H9 (cell line): ENCODE results near the gene SSBP3. TPM values are rescaled to one million over a fixed set of nuclear protein-coding genes. Genes with fewer than 3 reads are reported as not detected.

Experiments
- DNase-seq: peaks from one replicate; pipeline ENCODE4 v3.0.0-alpha.2; 2017
- H2AFZ ChIP-seq: one replicate; pipeline ENCODE4 v1.6.1; 2013; ENCODE audit warnings: mild to moderate bottlenecking, low read length, control low read depth, moderate library complexity
- H2AK5ac ChIP-seq: 2 replicates; pipeline ENCODE4 v1.6.1; 2013; ENCODE audit warnings: low read length, control low read depth, mixed read lengths; ENCODE audit not compliant: insufficient read length
- H2BK120ac ChIP-seq: one replicate; pipeline ENCODE4 v1.6.1; 2013; ENCODE audit warnings: low read depth, mild to moderate bottlenecking, low read length, control low read depth, inconsistent platforms; ENCODE audit not compliant: poor library complexity, severe bottlenecking
- H2BK12ac ChIP-seq: 2 replicates; pipeline ENCODE4 v1.6.1; 2013; ENCODE audit warnings: low read length, control low read depth, mixed read lengths, low read depth; ENCODE audit not compliant: insufficient read length
- H2BK15ac ChIP-seq: 2 replicates; pipeline ENCODE4 v1.6.1; 2013; ENCODE audit warnings: low read depth, low read length, control low read depth
- H2BK20ac ChIP-seq: one replicate; pipeline ENCODE4 v1.6.1; 2013; ENCODE audit warnings: low read depth, mild to moderate bottlenecking, low read length, control low read depth, inconsistent platforms; ENCODE audit not compliant: poor library complexity, severe bottlenecking
- H2BK5ac ChIP-seq: 2 replicates; pipeline ENCODE4 v1.6.1; 2013; ENCODE audit warnings: low read length, control low read depth, mixed read lengths; ENCODE audit not compliant: insufficient read length
- H3K14ac ChIP-seq: 2 replicates; pipeline ENCODE4 v1.6.1; 2013; ENCODE audit warnings: low read length, control low read depth; ENCODE audit not compliant: insufficient read depth
- H3K18ac ChIP-seq: 2 replicates; pipeline ENCODE4 v1.6.1; 2013; ENCODE audit warnings: low read depth, mild to moderate bottlenecking, mixed read lengths, low read length, control low read depth; ENCODE audit not compliant: insufficient read length
- H3K23ac ChIP-seq: 2 replicates; pipeline ENCODE4 v1.6.1; 2013; ENCODE audit warnings: low read length, control low read depth, mixed read lengths, low read depth; ENCODE audit not compliant: insufficient read length
- H3K23me2 ChIP-seq: 2 replicates; pipeline ENCODE4 v1.6.1; 2013; ENCODE audit warnings: low read depth, mild to moderate bottlenecking, mixed read lengths, low read length, control low read depth; ENCODE audit not compliant: insufficient read length, poor library complexity, severe bottlenecking
- H3K27ac ChIP-seq: 2 replicates; pipeline ENCODE4 v1.5.1; 2013; ENCODE audit warnings: low read length, control low read depth, mixed read lengths, low read depth; ENCODE audit not compliant: insufficient read length
- H3K27me3 ChIP-seq: 2 replicates; pipeline ENCODE4 v1.6.1; 2013; ENCODE audit warnings: low read length, control low read depth, inconsistent platforms; ENCODE audit not compliant: insufficient read depth
- H3K4ac ChIP-seq: 2 replicates; pipeline ENCODE4 v1.6.1; 2013; ENCODE audit warnings: low read depth, mild to moderate bottlenecking, control low read depth, inconsistent platforms, low read length, moderate library complexity
- H3K4me1 ChIP-seq: 2 replicates; pipeline ENCODE4 v1.6.1; 2013; ENCODE audit warnings: low read length, control low read depth, inconsistent platforms; ENCODE audit not compliant: insufficient read depth
- H3K4me2 ChIP-seq: 2 replicates; pipeline ENCODE4 v1.6.1; 2013; ENCODE audit warnings: low read length, control low read depth, mixed read lengths; ENCODE audit not compliant: insufficient read length, insufficient read depth
- H3K56ac ChIP-seq: 2 replicates; pipeline ENCODE4 v1.6.1; 2013; ENCODE audit warnings: low read depth, mild to moderate bottlenecking, mixed read lengths, low read length, control low read depth; ENCODE audit not compliant: insufficient read length
- H3K79me1 ChIP-seq: 2 replicates; pipeline ENCODE4 v1.6.1; 2013; ENCODE audit warnings: low read depth, mild to moderate bottlenecking, moderate library complexity, low read length, control low read depth, inconsistent platforms; ENCODE audit not compliant: insufficient read depth, poor library complexity, severe bottlenecking
- H3K79me2 ChIP-seq: 2 replicates; pipeline ENCODE4 v1.6.1; 2013; ENCODE audit warnings: low read length, control low read depth, inconsistent platforms; ENCODE audit not compliant: insufficient read depth
- H3K9ac ChIP-seq: 2 replicates; pipeline ENCODE4 v1.6.1; 2013; ENCODE audit warnings: low read length, control low read depth, mixed read lengths; ENCODE audit not compliant: insufficient read length; ENCODE audit errors: extremely low read depth
- H3K9me3 ChIP-seq: one replicate; pipeline ENCODE4 v1.6.1; 2013; ENCODE audit warnings: low read depth, low read length, inconsistent platforms; ENCODE audit not compliant: control insufficient read depth
- H3T11ph ChIP-seq: one replicate; pipeline ENCODE4 v1.6.1; 2013; ENCODE audit warnings: mild to moderate bottlenecking, low read length, control low read depth, inconsistent platforms
- H4K20me1 ChIP-seq: one replicate; pipeline ENCODE4 v1.6.1; 2013; ENCODE audit not compliant: control insufficient read depth, insufficient read length, insufficient read depth
- H4K5ac ChIP-seq: 2 replicates; pipeline ENCODE4 v1.6.1; 2013; ENCODE audit warnings: low read depth, mild to moderate bottlenecking, mixed read lengths, low read length, control low read depth; ENCODE audit not compliant: insufficient read length
- H4K8ac ChIP-seq: replicated peaks from 2 replicates; pipeline ENCODE4 v1.6.1; 2013; ENCODE audit warnings: low read length, control low read depth, mixed read lengths, low read depth; ENCODE audit not compliant: insufficient read length
- H4K91ac ChIP-seq: 2 replicates; pipeline ENCODE4 v1.6.1; 2013; ENCODE audit warnings: low read depth, mild to moderate bottlenecking, moderate library complexity, mixed read lengths, low read length, control low read depth; ENCODE audit not compliant: insufficient read length
- H3K27ac Mint-ChIP-seq, 3 experiments: 2 replicates in 2 of 3; 3 replicates in 1 of 3; pipeline ENCODE4 v1.8.0; 2020 to 2021; ENCODE audit warnings: mixed read lengths in 3 of 3, mild to moderate bottlenecking in 1 of 3, moderate library complexity in 1 of 3
- H3K27me3 Mint-ChIP-seq: 2 replicates; pipeline ENCODE4 v1.8.0; 2021; ENCODE audit warnings: low read depth, mild to moderate bottlenecking, moderate library complexity, mixed read lengths
- H3K36me3 Mint-ChIP-seq, 3 experiments: 2 replicates in 2 of 3; 3 replicates in 1 of 3; pipeline ENCODE4 v1.8.0; 2020 to 2021; ENCODE audit warnings: low read depth in 3 of 3, mixed read lengths in 3 of 3; ENCODE audit not compliant: insufficient read depth in 1 of 3
- H3K4me1 Mint-ChIP-seq, 2 experiments: 2 replicates each; pipeline ENCODE4 v1.8.0; 2020; ENCODE audit warnings: mixed read lengths in 2 of 2
- H3K4me3 Mint-ChIP-seq, 2 experiments: 2 replicates in 1 of 2; 3 replicates in 1 of 2; pipeline ENCODE4 v1.8.0; 2020 to 2021; ENCODE audit warnings: mild to moderate bottlenecking in 2 of 2, mixed read lengths in 2 of 2, moderate library complexity in 1 of 2
- H3K9me3 Mint-ChIP-seq, 2 experiments: 2 replicates in 1 of 2; 3 replicates in 1 of 2; pipeline ENCODE4 v1.8.0; 2020; ENCODE audit warnings: mild to moderate bottlenecking in 2 of 2, mixed read lengths in 2 of 2, moderate library complexity in 1 of 2
- CTCF ChIP-seq: fragments of 200-600 bp; sonication (generic); conservative IDR thresholded peaks from 3 replicates; pipeline ENCODE4 v1.8.0; 2021; ENCODE audit warnings: antibody characterized with exemption, mild to moderate bottlenecking
- WGBS: extraction: QIAGEN DNeasy Blood & Tissue Kit; methylation state at CpG from one replicate; pipeline ENCODE4 v1.1.7; 2013; ENCODE audit warnings: missing lambda C conversion rate, low lambda C conversion rate, mixed read lengths; ENCODE audit not compliant: insufficient read length; ENCODE audit errors: extremely low coverage; 5-methylcytosine and 5-hydroxymethylcytosine counted together
- total RNA-seq: library from RNA; stranded (reverse); gene quantifications from 2 replicates; pipeline ENCODE4 v1.2.1, GENCODE V29; 2021

The SSBP3 gene
- total RNA-seq, 1 experiment from 2014 or later = 126 TPM

GRCh38 chr1:54314696-54315095, 91.5 kb downstream of the SSBP3 start:
- Histone ChIP-seq H2BK12ac (no peak overlapping the region), H3K18ac (no peak overlapping the region), H3K23me2 (no peaks in the 10 kb centered on the region), H3K27me3 (no peaks in the 10 kb centered on the region), H4K20me1 (no peaks in the 10 kb centered on the region), H3K79me1 (peaks cover 11% of the 10 kb centered on the region), H3K79me2 (peaks cover 12% of the 10 kb centered on the region; the same call in 1 of the 2 replicates), H3K56ac (no peak overlapping the region), H2BK15ac (no peak overlapping the region), H3K27ac (no peak overlapping the region), H3K9ac (peak overlapping the region; percentile 29), H3K4ac (no peak overlapping the region), H2BK20ac (no peak overlapping the region), H2AFZ (no peak overlapping the region), H3K4me2 (no peak overlapping the region), H4K91ac (no peak overlapping the region), H3K9me3 (no peaks in the 10 kb centered on the region), H2AK5ac (no peak overlapping the region), H4K8ac (no peak overlapping the region), H3T11ph (no peak overlapping the region), H2BK5ac (no peak overlapping the region), H3K14ac (no peak overlapping the region; the same call in 1 of the 2 replicates), H3K4me1 (peaks cover 24% of the 10 kb centered on the region), H3K23ac (no peak overlapping the region), H4K5ac (no peak overlapping the region), H2BK120ac (no peak overlapping the region)
- peaks cover 4 to 6% (median 5%) of the 10 kb centered on the region in 3 experiments; a peak in 6 of 7 replicates for H3K36me3 Mint-ChIP-seq
- H3K9me3 Mint-ChIP-seq = no peaks in the 10 kb centered on the region; a peak in 1 of 5 replicates
- H3K4me1 Mint-ChIP-seq = peaks cover 66 to 71% of the 10 kb centered on the region in 2 experiments
- no peak for TF ChIP-seq CTCF
- DNase-seq = no peak
- WGBS = no CpG with 5 or more reads among the region's 6 CpGs
- peak overlapping the region; percentile 36 to 73 (median 62); a peak in 5 of 7 replicates for H3K27ac Mint-ChIP-seq
- peaks cover 3% of the 10 kb centered on the region; the same call in 1 of the 2 replicates for H3K27me3 Mint-ChIP-seq
- H3K4me3 Mint-ChIP-seq = no peak overlapping the region
